Heart right ventricle (tissue), 16 donors: ENCODE data around the gene BZW2. TPM values are rescaled to one million over a fixed set of nuclear protein-coding genes. Genes with fewer than 3 reads are reported as not detected.

Experiments used
- ATAC-seq, 8 donors: fragments of 200-7000 bp; cut with Tn5 transposase; one replicate each; pipeline ENCODE4 v1.9.1; 2020; ENCODE audit warnings: mild to moderate bottlenecking in 8 of 8, moderate library complexity in 8 of 8, moderate number of reproducible peaks in 1 of 8
- DNase-seq, 2 donors: peaks; one replicate each; pipeline ENCODE4 v3.0.0-alpha.2; 2020
- H3K27ac ChIP-seq, 10 donors: fragments of 200-600 bp; sonication (generic) in 2 of 10; one replicate each; pipeline versions ENCODE4 v1.5.0 to v1.8.0; 2020 to 2022; ENCODE audit warnings: mild to moderate bottlenecking in 3 of 10
- H3K27me3 ChIP-seq, 7 donors: fragments of 200-600 bp; one replicate each; pipeline ENCODE4 v1.8.0; 2021 to 2022; ENCODE audit warnings: mild to moderate bottlenecking in 2 of 7
- H3K36me3 ChIP-seq, 9 donors: fragments of 200-600 bp; sonication (generic) in 1 of 9; one replicate each; pipeline versions ENCODE4 v1.5.0 to v1.8.0; 2020 to 2022; ENCODE audit warnings: mild to moderate bottlenecking in 2 of 9
- H3K4me1 ChIP-seq, 9 donors: fragments of 200-600 bp; sonication (generic) in 1 of 9; one replicate each; pipeline versions ENCODE4 v1.5.0 to v1.8.0; 2020 to 2022; ENCODE audit warnings: mild to moderate bottlenecking in 4 of 9
- H3K4me3 ChIP-seq, 10 donors: fragments of 200-600 bp; sonication (generic) in 2 of 10; one replicate each; pipeline versions ENCODE4 v1.5.0 to v1.8.0; 2020 to 2022; ENCODE audit warnings: mild to moderate bottlenecking in 7 of 10, moderate library complexity in 2 of 10
- H3K9me3 ChIP-seq, 11 donors: fragments of 200-600 bp in 10 of 11; sonication (generic) in 2 of 11; one replicate each; pipeline versions ENCODE4 v1.5.0 to v1.8.0; 2013 to 2022; ENCODE audit warnings: mild to moderate bottlenecking in 2 of 11, control low read depth in 1 of 11, moderate library complexity in 1 of 11
- WGBS, 2 donors: extraction: QIAGEN DNeasy Blood & Tissue Kit; methylation state at CpG; one replicate each; pipeline ENCODE4 v1.1.7; 2013; ENCODE audit warnings: inconsistent platforms in 1 of 2; 5-methylcytosine and 5-hydroxymethylcytosine counted together
- intact Hi-C, 10 donors: fragments of 100-400 bp; cut with DNase I; formaldehyde crosslinking; loops; one replicate each; pipeline versions ENCODE4 v1.11.1 to v1.14.2; 2022
- polyA plus RNA-seq, 2 donors: library from polyadenylated mRNA; stranded (reverse); fragments of 200-250 nt; gene quantifications; one replicate each; pipeline ENCODE4 v1.2.3, GENCODE V29; 2013
- total RNA-seq, 10 donors: library from RNA; stranded (reverse); fragmentation: NEBNext Ultra II Directional in 3 of 10; extraction: Animal tissue kit (Norgen Biotek cat#: 25700) in 3 of 10; gene quantifications; one replicate each; pipeline versions ENCODE4 v1.2.1 to v1.2.4, GENCODE V29; 2021 to 2023
- TF ChIP-seq, protein P1 (sequence below), 9 donors: fragments of 200-600 bp; sonication (generic) in 2 of 9; IDR thresholded peaks; one replicate each; pipeline versions ENCODE4 v1.5.0 to v1.8.0; 2021 to 2022; ENCODE audit warnings: antibody characterized with exemption in 9 of 9, mild to moderate bottlenecking in 5 of 9, moderate library complexity in 1 of 9
- donor health status: Arrhythmogenic right ventricular cardiomyopathy.
- donor health status: ischemic (EF 13 %, LVEDD 7.1; RV severe dilation, severe dysfunction).
- donor health status: healthy with polysubstance abuse.
- donor health status: DM: no; HTN: yes; CAD: no.
- donor health status: DM: no; HTN: no; CAD: no.
- donor health status: ischemic (EF 25% LVEDD 6.9; RV normal size, moderate dysfunction).
- donor health status: ischemic (EF 25% LVEDD 5.7; RV mildly dilated, moderate dysfunction).
- donor health status: healthy.
- donor health status: DM: yes; HTN: yes; CAD: no.
- donor health status: Ischemic cardiomyopathy.
- donor health status: ischemic (EF 35%, LVEDD 5.7; RV mildly dilated, moderate dysfunction).
- donor health status: nonischemic (EF 11% LVEDD 7.7; RV severe dilation, severe dysfunction).
- donor health status: DM: yes; HTN: yes; CAD: no.
- donor health status: PGD.
- donor health status: ischemic (EF 29% LVEDD 5.4; RV normal size, mild dysfunction).
- donor health status: nonischemic (EF 23%, LVEDD 6.1; RV moderate dilation, normal function).

BZW2 gene
- total and polyA plus RNA-seq, 12 donors, result 147 to 470 (median 337) TPM

DNA sequence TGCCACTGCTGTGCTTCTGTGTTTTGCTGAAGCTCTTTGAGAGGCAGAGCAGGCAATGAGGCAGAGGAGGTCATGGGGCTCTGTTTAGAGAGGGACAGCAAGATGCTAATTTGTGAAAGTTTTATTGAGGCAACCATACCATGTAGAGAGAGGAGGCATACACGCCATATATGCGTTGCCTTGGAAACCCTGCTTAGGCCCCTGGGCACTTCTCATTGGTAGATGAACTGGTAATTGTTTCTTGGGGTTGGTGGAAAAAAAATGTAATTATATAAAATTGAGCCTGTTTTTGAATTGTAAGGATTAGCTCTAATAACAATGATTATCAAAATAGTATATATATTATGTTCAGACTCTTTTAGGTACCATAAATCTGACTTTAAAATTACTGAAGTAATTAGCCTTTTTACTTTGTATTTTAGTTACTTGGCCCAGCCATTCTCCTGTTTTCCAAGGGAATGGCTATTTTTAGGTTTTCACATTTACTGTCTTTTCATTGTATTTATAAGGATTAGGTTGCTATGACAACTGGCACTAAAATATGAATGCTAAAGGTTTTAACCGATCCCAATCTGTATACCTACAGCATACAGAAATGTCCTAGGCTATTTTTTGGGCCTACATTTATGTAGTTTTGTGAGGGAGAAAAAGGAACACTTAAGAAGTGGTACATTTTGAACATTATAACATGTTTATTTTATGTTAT lies 52.4 kb downstream of the BZW2 start:
- no peak for DNase-seq
- TF ChIP-seq, protein P1, sequence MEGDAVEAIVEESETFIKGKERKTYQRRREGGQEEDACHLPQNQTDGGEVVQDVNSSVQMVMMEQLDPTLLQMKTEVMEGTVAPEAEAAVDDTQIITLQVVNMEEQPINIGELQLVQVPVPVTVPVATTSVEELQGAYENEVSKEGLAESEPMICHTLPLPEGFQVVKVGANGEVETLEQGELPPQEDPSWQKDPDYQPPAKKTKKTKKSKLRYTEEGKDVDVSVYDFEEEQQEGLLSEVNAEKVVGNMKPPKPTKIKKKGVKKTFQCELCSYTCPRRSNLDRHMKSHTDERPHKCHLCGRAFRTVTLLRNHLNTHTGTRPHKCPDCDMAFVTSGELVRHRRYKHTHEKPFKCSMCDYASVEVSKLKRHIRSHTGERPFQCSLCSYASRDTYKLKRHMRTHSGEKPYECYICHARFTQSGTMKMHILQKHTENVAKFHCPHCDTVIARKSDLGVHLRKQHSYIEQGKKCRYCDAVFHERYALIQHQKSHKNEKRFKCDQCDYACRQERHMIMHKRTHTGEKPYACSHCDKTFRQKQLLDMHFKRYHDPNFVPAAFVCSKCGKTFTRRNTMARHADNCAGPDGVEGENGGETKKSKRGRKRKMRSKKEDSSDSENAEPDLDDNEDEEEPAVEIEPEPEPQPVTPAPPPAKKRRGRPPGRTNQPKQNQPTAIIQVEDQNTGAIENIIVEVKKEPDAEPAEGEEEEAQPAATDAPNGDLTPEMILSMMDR (IDR thresholded peaks at IDR 0.05), result no peak
- Histone ChIP-seq H3K27me3 (no peaks in the 10 kb centered on the region), H3K36me3 (peaks cover 0 to 100% (median 54%) of the 10 kb centered on the region in 9 donors), H3K4me1 (peaks cover 0 to 3% (median 0%) of the 10 kb centered on the region in 9 donors), H3K9me3 (no peaks in the 10 kb centered on the region), H3K4me3 (no peak overlapping the region), H3K27ac (no peak overlapping the region)
- ATAC-seq, result no peak
- intact Hi-C loops, result loop anchor here in 7 of 10 donors (5.0 to 10.0 kb wide), 5 partner anchors 54 to 219 kb away; partner anchors contain the start of genes AGR2 (in 1 of the 7), ANKMY2 (in 1 of the 7) and BZW2 (in 1 of the 7)
- 88% methylated on average over 3 of the region's 3 CpGs for WGBS, 2 donors

DNA sequence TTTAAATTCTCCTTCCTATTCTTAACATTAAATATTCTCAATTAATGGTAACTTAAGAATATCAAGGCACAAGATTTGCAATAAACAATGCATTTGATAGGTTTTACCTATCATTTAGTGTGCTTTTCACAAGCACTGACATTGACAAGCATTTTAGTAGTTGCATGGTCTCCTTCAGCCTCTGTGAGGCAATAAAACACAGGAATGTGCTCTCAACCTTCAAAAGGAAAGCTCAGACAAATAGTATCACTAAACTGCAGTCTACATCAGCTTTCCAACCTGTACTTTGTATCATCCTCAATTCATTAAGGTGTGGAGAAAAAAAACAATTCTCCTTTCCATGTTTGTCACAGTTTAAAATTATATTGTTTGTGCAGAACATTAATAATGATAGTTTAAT lies 56.5 kb downstream of the BZW2 start:
- ATAC-seq, result no peak
- no peaks in the 10 kb centered on the region for H3K9me3 ChIP-seq
- no peaks in the 10 kb centered on the region for H3K27me3 ChIP-seq
- H3K4me1 ChIP-seq, result peaks cover 0 to 3% (median 0%) of the 10 kb centered on the region in 9 donors
- intact Hi-C loops, result no loop called here
- H3K36me3 ChIP-seq, result peaks cover 0 to 100% (median 43%) of the 10 kb centered on the region in 9 donors
- H3K27ac ChIP-seq, result no peak overlapping the region
- H3K4me3 ChIP-seq, result no peak overlapping the region
- no peak for DNase-seq
- TF ChIP-seq, protein P1 (IDR thresholded peaks at IDR 0.05), result peak in 3 of 9 donors; percentile 20 to 34 (median 32)

DNA sequence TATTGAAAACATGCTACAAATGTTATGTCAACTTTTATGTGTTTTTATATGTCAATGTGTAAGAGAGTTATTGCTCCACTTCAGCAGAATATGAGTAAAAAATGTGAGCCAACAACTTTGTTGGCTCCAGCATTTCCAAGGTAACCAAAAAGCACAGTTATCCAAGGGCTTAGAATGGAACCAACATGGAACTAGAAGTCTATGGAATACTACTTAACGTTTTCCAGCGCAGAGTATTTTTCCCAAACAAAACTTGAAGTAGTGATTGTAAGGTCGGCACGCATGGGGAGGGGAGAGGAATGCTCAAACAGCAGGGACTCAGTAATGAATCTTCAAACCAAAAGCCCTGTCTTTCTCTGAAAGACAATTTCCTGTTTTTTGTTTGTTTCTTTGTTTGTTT lies 62.5 kb downstream of the BZW2 start:
- intact Hi-C loops, result no loop called here
- Histone ChIP-seq H3K36me3 (peaks cover 0 to 53% (median 17%) of the 10 kb centered on the region in 9 donors), H3K9me3 (no peaks in the 10 kb centered on the region), H3K27me3 (no peaks in the 10 kb centered on the region), H3K27ac (peak overlapping the region in 1 of 10 donors; percentile 33), H3K4me3 (no peak overlapping the region), H3K4me1 (peaks cover 0 to 6% (median 0%) of the 10 kb centered on the region in 9 donors)
- DNase-seq (no peak), ATAC-seq (no peak)
- WGBS, 2 donors, result 94 to 97% methylated on average over 4 of the region's 4 CpGs
- TF ChIP-seq, protein P1 (IDR thresholded peaks at IDR 0.05), result no peak

DNA sequence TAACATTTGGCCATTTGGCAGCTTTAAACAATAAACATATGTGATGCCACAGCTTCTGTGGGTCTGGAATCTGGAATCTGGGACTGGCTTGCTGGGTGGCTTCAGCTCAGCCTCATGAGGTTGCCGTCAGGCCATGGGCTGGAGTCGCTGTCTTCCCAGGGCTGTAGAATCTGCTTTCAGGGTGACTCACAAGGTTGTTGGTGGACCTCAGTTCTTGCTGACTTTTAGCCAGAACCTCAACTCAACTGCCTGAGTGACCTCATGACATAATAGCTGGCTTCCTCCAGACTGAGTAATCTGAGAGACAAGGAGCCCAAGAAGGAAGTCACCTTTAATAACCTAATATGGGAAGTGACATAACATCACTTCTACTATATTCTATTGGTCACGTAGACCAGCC lies 63.0 kb downstream of the BZW2 start:
- ATAC-seq, result peak in 7 of 8 donors; percentile 14 to 83 (median 42)
- peaks cover 0 to 6% (median 0%) of the 10 kb centered on the region in 9 donors for H3K4me1 ChIP-seq
- H3K27ac ChIP-seq, result peak overlapping the region in 1 of 10 donors; percentile 33
- H3K9me3 ChIP-seq, result no peaks in the 10 kb centered on the region
- peaks cover 0 to 48% (median 17%) of the 10 kb centered on the region in 9 donors for H3K36me3 ChIP-seq
- WGBS, 2 donors, result 86 to 96% methylated on average over 3 of the region's 3 CpGs
- intact Hi-C loops, result no loop called here
- peak in 1 of 2 donors; percentile 8 for DNase-seq
- no peaks in the 10 kb centered on the region for H3K27me3 ChIP-seq
- TF ChIP-seq, protein P1 (IDR thresholded peaks at IDR 0.05), result no peak
- H3K4me3 ChIP-seq, result no peak overlapping the region
